SW480 (cell line): ENCODE measurements around the gene LCE2A.

Experiments
- DNase-seq: peaks from one replicate; pipeline ENCODE4 v3.0.0-alpha.2; 2016; ENCODE audit warnings: low spot score

LCE2A gene

GRCh38 chr1:152743371-152744145 lies 45.4 kb downstream of the LCE2A start:
- no peak for DNase-seq

DNA sequence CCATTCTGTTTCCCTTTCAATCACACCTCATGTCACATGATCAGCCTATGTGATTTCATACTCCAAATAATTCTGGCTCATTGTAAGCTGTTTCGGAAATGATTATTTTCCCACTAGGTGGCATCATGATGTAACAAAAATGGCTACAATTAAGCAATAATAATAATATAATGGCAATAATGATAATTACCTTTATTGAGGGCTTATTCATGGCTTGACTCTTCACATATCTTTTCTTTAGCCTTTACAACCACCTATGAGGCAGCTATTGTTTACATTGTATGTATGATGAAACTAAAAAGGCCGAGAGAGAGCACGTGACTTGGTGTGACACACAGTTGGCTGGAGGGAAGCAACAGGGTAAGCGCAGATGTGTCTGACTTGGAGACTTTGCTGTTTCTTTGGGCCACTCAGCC lies 47.2 kb downstream of the LCE2A start:
- no peak for DNase-seq

GRCh38 chr1:152745765-152746444 lies 47.8 kb downstream of the LCE2A start:
- DNase-seq, result no peak

DNA sequence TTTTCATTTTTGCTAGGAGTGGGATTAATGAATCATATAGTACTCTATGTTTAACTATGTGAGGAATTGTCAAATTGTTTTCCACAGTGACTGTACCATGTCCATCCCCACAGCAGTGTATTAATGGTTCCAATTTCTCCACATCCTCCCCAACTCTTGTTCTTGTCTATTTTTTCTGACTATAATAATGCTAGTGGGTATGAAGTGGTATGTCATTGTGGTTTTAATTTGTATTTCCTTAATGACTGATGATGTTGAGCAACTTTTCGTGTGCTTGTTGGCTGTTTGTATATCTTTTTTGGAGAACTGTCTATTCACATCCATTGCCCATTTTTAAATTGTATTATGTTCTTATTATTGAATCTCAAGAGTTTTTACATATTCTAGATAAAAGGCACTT lies 49.7 kb downstream of the LCE2A start:
- DNase-seq, result no peak
